ENCODE data around the gene RASSF4.

The RASSF4 gene

GRCh38 chr10:44949915-44950314 lies 9.7 kb upstream of the RASSF4 start:
- Histone ChIP-seq H2BK12ac (ENCODE audit: low read length in 2 of 2) (no peak overlapping the region), H3K4me3 (ENCODE audit: insufficient read depth in 1 of 2, low read depth in 1 of 2, low read length in 2 of 2) (no peak overlapping the region), H3K14ac (ENCODE audit: low read length in 2 of 2) (no peak overlapping the region), H2AFZ (ENCODE audit: low read depth, low read length) (no peak overlapping the region), H3K9me3 (ENCODE audit: control insufficient read depth, low read length) (peaks cover 6% of the 10 kb centered on the region), H2BK5ac (ENCODE audit: low read depth, low read length, poor library complexity, severe bottlenecking) (no peak overlapping the region), H3K23ac (ENCODE audit: low read length in 2 of 2) (no peak overlapping the region), H3K4me2 (ENCODE audit: low read length, poor library complexity, severe bottlenecking) (no peak overlapping the region), H4K91ac (ENCODE audit: low read length) (no peak overlapping the region), H4K8ac (ENCODE audit: low read length) (no peak overlapping the region), H3K4ac (ENCODE audit: low read depth in 1 of 2, low read length in 2 of 2) (no peak overlapping the region), H3K36me3 (ENCODE audit: control insufficient read depth in 1 of 2, insufficient read depth in 2 of 2, low read depth in 1 of 2, low read length in 2 of 2) (peaks cover 0 to 6% of the 10 kb centered on the region in 2 experiments), H3K27me3 (ENCODE audit: control insufficient read depth in 1 of 2, insufficient read depth in 1 of 2, low read length in 2 of 2) (no peaks in the 10 kb centered on the region), H3K27ac (ENCODE audit: low read length, poor library complexity, severe bottlenecking) (no peak overlapping the region), H3K18ac (ENCODE audit: low read depth in 1 of 2, low read length in 2 of 2) (no peak overlapping the region), H3K9ac (ENCODE audit: low read length) (no peak overlapping the region), H3K79me1 (replicated peaks; ENCODE audit: low read length, poor library complexity, severe bottlenecking) (peaks cover 5% of the 10 kb centered on the region), H2AK5ac (ENCODE audit: low read length, severe bottlenecking) (peak overlapping the region; percentile 43), H2BK120ac (ENCODE audit: low read depth, low read length) (no peak overlapping the region), H2BK15ac (ENCODE audit: low read depth, poor library complexity, severe bottlenecking) (no peak overlapping the region), H3K4me1 (ENCODE audit: control insufficient read depth, insufficient read depth, low read depth, low read length) (peaks cover 31% of the 10 kb centered on the region)
- no peak for DNase-seq
- 89% methylated on average over 3 of the region's 3 CpGs for WGBS

- no peak for DNase-seq
- Histone ChIP-seq H3K27ac (ENCODE audit: low read length, poor library complexity, severe bottlenecking) (no peak overlapping the region), H2AK5ac (ENCODE audit: low read length, severe bottlenecking) (peak overlapping the region; percentile 68), H3K18ac (ENCODE audit: low read depth in 1 of 2, low read length in 2 of 2) (no peak overlapping the region), H4K8ac (ENCODE audit: low read length) (no peak overlapping the region), H2BK5ac (ENCODE audit: low read depth, low read length, poor library complexity, severe bottlenecking) (no peak overlapping the region), H3K9ac (ENCODE audit: low read length) (no peak overlapping the region), H3K14ac (ENCODE audit: low read length in 2 of 2) (peak overlapping the region in 1 of 2 experiments; percentile 31), H3K4me1 (ENCODE audit: control insufficient read depth, insufficient read depth, low read depth, low read length) (peaks cover 31% of the 10 kb centered on the region), H3K4me3 (ENCODE audit: insufficient read depth in 1 of 2, low read depth in 1 of 2, low read length in 2 of 2) (no peak overlapping the region), H2AFZ (ENCODE audit: low read depth, low read length) (no peak overlapping the region), H3K4me2 (ENCODE audit: low read length, poor library complexity, severe bottlenecking) (no peak overlapping the region), H3K79me1 (replicated peaks; ENCODE audit: low read length, poor library complexity, severe bottlenecking) (peaks cover 5% of the 10 kb centered on the region), H3K9me3 (ENCODE audit: control insufficient read depth, low read length) (no peaks in the 10 kb centered on the region), H3K36me3 (ENCODE audit: control insufficient read depth in 1 of 2, insufficient read depth in 2 of 2, low read depth in 1 of 2, low read length in 2 of 2) (peaks cover 0 to 6% of the 10 kb centered on the region in 2 experiments), H3K23ac (ENCODE audit: low read length in 2 of 2) (no peak overlapping the region), H2BK120ac (ENCODE audit: low read depth, low read length) (no peak overlapping the region), H2BK15ac (ENCODE audit: low read depth, poor library complexity, severe bottlenecking) (no peak overlapping the region), H3K4ac (ENCODE audit: low read depth in 1 of 2, low read length in 2 of 2) (no peak overlapping the region), H2BK12ac (ENCODE audit: low read length in 2 of 2) (peak overlapping the region in 1 of 2 experiments; percentile 18), H4K91ac (ENCODE audit: low read length) (no peak overlapping the region), H3K27me3 (ENCODE audit: control insufficient read depth in 1 of 2, insufficient read depth in 1 of 2, low read length in 2 of 2) (no peaks in the 10 kb centered on the region)
- 97% methylated on average over 10 of the region's 10 CpGs for WGBS
These were observed 9.0 kb upstream of the RASSF4 start for GRCh38 chr10:44950326-44951225.

- no peak overlapping the region for H3K4ac ChIP-seq (ENCODE audit: low read depth in 1 of 2, low read length in 2 of 2)
- H3K23ac ChIP-seq (ENCODE audit: low read length in 2 of 2), result no peak overlapping the region
- no peak overlapping the region for H2BK12ac ChIP-seq (ENCODE audit: low read length in 2 of 2)
- no peak overlapping the region for H4K91ac ChIP-seq (ENCODE audit: low read length)
- no peak overlapping the region for H3K9ac ChIP-seq (ENCODE audit: low read length)
- H2BK5ac ChIP-seq (ENCODE audit: low read depth, low read length, poor library complexity, severe bottlenecking), result no peak overlapping the region
- H3K79me1 ChIP-seq (replicated peaks; ENCODE audit: low read length, poor library complexity, severe bottlenecking), result peaks cover 11% of the 10 kb centered on the region
- no peak overlapping the region for H2AFZ ChIP-seq (ENCODE audit: low read depth, low read length)
- peaks cover 2% of the 10 kb centered on the region for H3K9me3 ChIP-seq (ENCODE audit: control insufficient read depth, low read length)
- no peak overlapping the region for H3K4me3 ChIP-seq (ENCODE audit: insufficient read depth in 1 of 2, low read depth in 1 of 2, low read length in 2 of 2)
- H3K18ac ChIP-seq (ENCODE audit: low read depth in 1 of 2, low read length in 2 of 2), result no peak overlapping the region
- H3K4me1 ChIP-seq (ENCODE audit: control insufficient read depth, insufficient read depth, low read depth, low read length), result peaks cover 29% of the 10 kb centered on the region
- no peak overlapping the region for H4K8ac ChIP-seq (ENCODE audit: low read length)
- H3K27me3 ChIP-seq (ENCODE audit: control insufficient read depth in 1 of 2, insufficient read depth in 1 of 2, low read length in 2 of 2), result no peaks in the 10 kb centered on the region
- no peak overlapping the region for H3K4me2 ChIP-seq (ENCODE audit: low read length, poor library complexity, severe bottlenecking)
- WGBS, result 93% methylated on average over 4 of the region's 7 CpGs
- H3K36me3 ChIP-seq (ENCODE audit: control insufficient read depth in 1 of 2, insufficient read depth in 2 of 2, low read depth in 1 of 2, low read length in 2 of 2), result peaks cover 7 to 9% of the 10 kb centered on the region in 2 experiments
- no peak overlapping the region for H3K27ac ChIP-seq (ENCODE audit: low read length, poor library complexity, severe bottlenecking)
- no peak overlapping the region for H2BK120ac ChIP-seq (ENCODE audit: low read depth, low read length)
- H3K14ac ChIP-seq (ENCODE audit: low read length in 2 of 2), result no peak overlapping the region
- DNase-seq, result no peak
- H2AK5ac ChIP-seq (ENCODE audit: low read length, severe bottlenecking), result no peak overlapping the region
- H2BK15ac ChIP-seq (ENCODE audit: low read depth, poor library complexity, severe bottlenecking), result no peak overlapping the region
These were observed 7.9 kb upstream of the RASSF4 start for GRCh38 chr10:44951576-44952226.

GRCh38 chr10:44952779-44953231 lies 6.8 kb upstream of the RASSF4 start:
- DNase-seq, result peak; percentile 33
- no peak overlapping the region for H3K4me3 ChIP-seq (ENCODE audit: insufficient read depth in 1 of 2, low read depth in 1 of 2, low read length in 2 of 2)
- 15% methylated on average over 2 of the region's 2 CpGs for whole genome bisulfite sequencing
- peaks cover 26% of the 10 kb centered on the region for H3K4me1 ChIP-seq (ENCODE audit: control insufficient read depth, insufficient read depth, low read depth, low read length)
- H3K79me1 ChIP-seq (replicated peaks; ENCODE audit: low read length, poor library complexity, severe bottlenecking), result peaks cover 16% of the 10 kb centered on the region
- peak overlapping the region; percentile 69 for H2AK5ac ChIP-seq (ENCODE audit: low read length, severe bottlenecking)
- no peak overlapping the region for H3K9ac ChIP-seq (ENCODE audit: low read length)
- no peak overlapping the region for H2BK12ac ChIP-seq (ENCODE audit: low read length in 2 of 2)
- H3K36me3 ChIP-seq (ENCODE audit: control insufficient read depth in 1 of 2, insufficient read depth in 2 of 2, low read depth in 1 of 2, low read length in 2 of 2), result peaks cover 9 to 10% of the 10 kb centered on the region in 2 experiments
- H2BK120ac ChIP-seq (ENCODE audit: low read depth, low read length), result no peak overlapping the region
- H3K14ac ChIP-seq (ENCODE audit: low read length in 2 of 2), result no peak overlapping the region
- H3K27me3 ChIP-seq (ENCODE audit: control insufficient read depth in 1 of 2, insufficient read depth in 1 of 2, low read length in 2 of 2), result no peaks in the 10 kb centered on the region
- H3K4ac ChIP-seq (ENCODE audit: low read depth in 1 of 2, low read length in 2 of 2), result no peak overlapping the region
- H3K9me3 ChIP-seq (ENCODE audit: control insufficient read depth, low read length), result peaks cover 4% of the 10 kb centered on the region
- H4K91ac ChIP-seq (ENCODE audit: low read length), result no peak overlapping the region
- H3K23ac ChIP-seq (ENCODE audit: low read length in 2 of 2), result no peak overlapping the region
- no peak overlapping the region for H3K18ac ChIP-seq (ENCODE audit: low read depth in 1 of 2, low read length in 2 of 2)
- H2BK5ac ChIP-seq (ENCODE audit: low read depth, low read length, poor library complexity, severe bottlenecking), result no peak overlapping the region
- H4K8ac ChIP-seq (ENCODE audit: low read length), result no peak overlapping the region
- H2AFZ ChIP-seq (ENCODE audit: low read depth, low read length), result no peak overlapping the region
- H3K4me2 ChIP-seq (ENCODE audit: low read length, poor library complexity, severe bottlenecking), result no peak overlapping the region
- peak overlapping the region; percentile 76 for H3K27ac ChIP-seq (ENCODE audit: low read length, poor library complexity, severe bottlenecking)
- no peak overlapping the region for H2BK15ac ChIP-seq (ENCODE audit: low read depth, poor library complexity, severe bottlenecking)

All from mesenchymal stem cell (in vitro differentiated cells and primary cell).